Prostate gland (tissue), 2 donors: ENCODE results near the gene AUTS2.

ENCODE experiments used
- CTCF ChIP-seq, 4 experiments: fragments of 200-600 bp in 2 of 4; fragments of 450-650 bp in 2 of 4; sonication (generic) in 2 of 4; IDR thresholded peaks; 1 replicate in 3 of 4; 2 replicates in 1 of 4; pipeline ENCODE4 v1.5.1; 2016 to 2019; ENCODE audit warnings: antibody characterized with exemption in 4 of 4, mild to moderate bottlenecking in 2 of 4, moderate library complexity in 2 of 4
- POLR2A ChIP-seq: fragments of 450-650 bp; IDR thresholded peaks from one replicate; pipeline ENCODE4 v1.6.1; 2016; ENCODE audit warnings: antibody characterized with exemption, mild to moderate bottlenecking

- TF ChIP-seq CTCF (IDR thresholded peaks at IDR 0.05) (no peak), POLR2A (no peak)
Observed at GRCh38 chr7:69800495-69800894, 202.2 kb downstream of the AUTS2 start.
